Neural cell (in vitro differentiated cells): ENCODE results near the gene OAF. TPM values are rescaled to one million over a fixed set of nuclear protein-coding genes. Genes with fewer than 3 reads are reported as not detected.

ENCODE experiments used
- H2AFZ ChIP-seq: fragments of 200-600, 300-800 bp; sonication (generic), shearing (Covaris generic); 2 replicates; pipeline ENCODE4 v1.6.0; 2014; ENCODE audit warnings: low read depth, mild to moderate bottlenecking, antibody characterized with exemption, low read length, moderate library complexity
- H3F3A ChIP-seq: fragments of 200-600 bp; shearing (Covaris generic); 2 replicates; pipeline ENCODE4 v1.6.1; 2016; ENCODE audit warnings: mild to moderate bottlenecking, moderate library complexity, mixed read lengths, antibody characterized with exemption, low read length; ENCODE audit not compliant: insufficient read depth, poor library complexity, severe bottlenecking
- H3K27ac ChIP-seq: fragments of 200-600, 300-800 bp; sonication (generic), shearing (Covaris generic); 2 replicates; pipeline ENCODE4 v1.5.1; 2014; ENCODE audit warnings: mild to moderate bottlenecking, low read length, moderate library complexity
- H3K27me3 ChIP-seq: fragments of 300-800, 200-600 bp; sonication (generic), shearing (Covaris generic); 2 replicates; pipeline ENCODE4 v1.6.0; 2014; ENCODE audit warnings: mild to moderate bottlenecking, low read depth, low read length, moderate library complexity; ENCODE audit not compliant: insufficient read depth
- H3K36me3 ChIP-seq: fragments of 300-800, 200-600 bp; sonication (generic), shearing (Covaris generic); 2 replicates; pipeline ENCODE4 v1.5.1; 2014; ENCODE audit warnings: mild to moderate bottlenecking, antibody characterized with exemption, low read length, moderate library complexity; ENCODE audit not compliant: insufficient read depth
- H3K4me2 ChIP-seq: fragments of 300-800, 200-600 bp; sonication (generic), shearing (Covaris generic); 2 replicates; pipeline ENCODE4 v1.6.0; 2014; ENCODE audit warnings: mild to moderate bottlenecking, low read length
- H3K4me3 ChIP-seq: fragments of 300-800, 200-600 bp; sonication (generic), shearing (Covaris generic); 2 replicates; pipeline ENCODE4 v1.5.1; 2014; ENCODE audit warnings: mild to moderate bottlenecking, low read length, moderate library complexity
- H3K79me2 ChIP-seq: fragments of 200-600 bp; shearing (Covaris generic); replicated peaks from 2 replicates; pipeline ENCODE4 v1.6.0; 2014; ENCODE audit warnings: mild to moderate bottlenecking, low read length, moderate library complexity; ENCODE audit not compliant: insufficient read depth
- H3K9ac ChIP-seq: fragments of 300-800, 200-600 bp; sonication (generic), shearing (Covaris generic); 2 replicates; pipeline ENCODE4 v1.6.1; 2016; ENCODE audit warnings: mild to moderate bottlenecking, low read length, mixed read lengths
- H3K9me2 ChIP-seq: fragments of 200-600 bp; shearing (Covaris generic); 2 replicates; pipeline ENCODE4 v1.6.1; 2016; ENCODE audit warnings: mild to moderate bottlenecking, low read length, mixed read lengths; ENCODE audit not compliant: insufficient read depth
- H3K9me3 ChIP-seq: fragments of 200-600, 300-800 bp; sonication (generic), shearing (Covaris generic); 2 replicates; pipeline ENCODE4 v1.6.1; 2016; ENCODE audit warnings: mild to moderate bottlenecking, mixed run types, low read length, moderate library complexity, mixed read lengths
- H4K20me1 ChIP-seq: fragments of 200-600 bp; shearing (Covaris generic); 2 replicates; pipeline ENCODE4 v1.6.1; 2016; ENCODE audit warnings: mild to moderate bottlenecking, mixed run types; ENCODE audit not compliant: insufficient read depth
- CTCF ChIP-seq: fragments of 450-650 bp; IDR thresholded peaks from 2 replicates; pipeline ENCODE4 v1.5.1; 2014; ENCODE audit warnings: antibody characterized with exemption, mild to moderate bottlenecking, moderate library complexity; ENCODE audit not compliant: poor library complexity, severe bottlenecking
- EP300 ChIP-seq: fragments of 450-650 bp; conservative IDR thresholded peaks from 2 replicates; pipeline ENCODE4 v1.6.1; 2014; ENCODE audit warnings: antibody characterized with exemption, mild to moderate bottlenecking, moderate library complexity; ENCODE audit not compliant: poor library complexity, severe bottlenecking
- EZH2 ChIP-seq: fragments of 200-600, 300-800 bp; shearing (Covaris generic), sonication (generic); IDR thresholded peaks from 2 replicates; pipeline ENCODE4 v1.6.1; 2014; ENCODE audit warnings: antibody characterized with exemption, low read length, borderline replicate concordance, mild to moderate bottlenecking; ENCODE audit not compliant: insufficient read depth, poor library complexity, severe bottlenecking
- MXI1 ChIP-seq: fragments of 450-650 bp; conservative IDR thresholded peaks from 2 replicates; pipeline ENCODE4 v1.6.1; 2014; ENCODE audit warnings: antibody characterized with exemption, mild to moderate bottlenecking; ENCODE audit not compliant: poor library complexity, severe bottlenecking
- POLR2AphosphoS5 ChIP-seq: IDR thresholded peaks from 2 replicates; pipeline ENCODE4 v1.6.1; 2012
- RAD21 ChIP-seq: fragments of 450-650 bp; conservative IDR thresholded peaks from 2 replicates; pipeline ENCODE4 v1.6.1; 2014; ENCODE audit warnings: antibody characterized with exemption, mild to moderate bottlenecking, moderate library complexity
- REST ChIP-seq: IDR thresholded peaks from 2 replicates; pipeline ENCODE4 v1.6.1; 2012; ENCODE audit warnings: borderline replicate concordance
- SMC3 ChIP-seq: fragments of 450-650 bp; conservative IDR thresholded peaks from 2 replicates; pipeline ENCODE4 v1.6.1; 2014; ENCODE audit warnings: antibody characterized with exemption, mild to moderate bottlenecking, moderate library complexity; ENCODE audit not compliant: poor library complexity
- TAF1 ChIP-seq: IDR thresholded peaks from 2 replicates; pipeline ENCODE4 v1.6.1; 2012; ENCODE audit warnings: low read depth
- polyA plus RNA-seq: library from polyadenylated mRNA; depleted of rRNA; stranded (reverse); fragments of >200 nt; gene quantifications from 2 replicates; pipeline ENCODE4 v1.2.3, GENCODE V29; 2014

OAF gene
- polyA plus RNA-seq, 1 donor from 2014 or later: 0.97 TPM

- no peak overlapping the region for H3K9ac ChIP-seq
- no peak overlapping the region for H3K27ac ChIP-seq
- H4K20me1 ChIP-seq: no peaks in the 10 kb centered on the region
- no peaks in the 10 kb centered on the region for H3K36me3 ChIP-seq
- H3K4me2 ChIP-seq: no peak overlapping the region
- H3K4me3 ChIP-seq: no peak overlapping the region
- H3K9me3 ChIP-seq: no peaks in the 10 kb centered on the region
- TF ChIP-seq RAD21 (no peak), REST (no peak), TAF1 (no peak), EP300 (no peak), SMC3 (no peak)
- peaks cover 32% of the 10 kb centered on the region for H3K27me3 ChIP-seq
- no peaks in the 10 kb centered on the region for H3K9me2 ChIP-seq
- H2AFZ ChIP-seq: no peak overlapping the region
- H3F3A ChIP-seq: no peaks in the 10 kb centered on the region
- no peaks in the 10 kb centered on the region for H3K79me2 ChIP-seq
These were observed 2.1 kb upstream of the OAF start for GRCh38 chr11:120208777-120209176.

- no peak overlapping the region for H2AFZ ChIP-seq
- H3K9me2 ChIP-seq: no peaks in the 10 kb centered on the region
- H4K20me1 ChIP-seq: no peaks in the 10 kb centered on the region
- H3K79me2 ChIP-seq: no peaks in the 10 kb centered on the region
- H3K9ac ChIP-seq: no peak overlapping the region
- H3K9me3 ChIP-seq: no peaks in the 10 kb centered on the region
- H3K36me3 ChIP-seq: no peaks in the 10 kb centered on the region
- TF ChIP-seq MXI1: no peak
- TF ChIP-seq SMC3: no peak
- TF ChIP-seq TAF1: no peak
- TF ChIP-seq EP300: no peak
- no peak for TF ChIP-seq EZH2
- TF ChIP-seq POLR2AphosphoS5: no peak
- no peak for TF ChIP-seq CTCF
- TF ChIP-seq REST: no peak
- TF ChIP-seq RAD21: no peak
- no peak overlapping the region for H3K27ac ChIP-seq
- H3K4me3 ChIP-seq: peak overlapping the region; percentile 65
- no peaks in the 10 kb centered on the region for H3F3A ChIP-seq
- peaks cover 32% of the 10 kb centered on the region for H3K27me3 ChIP-seq
- no peak overlapping the region for H3K4me2 ChIP-seq
These were observed 846 bp upstream of the OAF start for GRCh38 chr11:120209746-120210625.
